Neural progenitor cell (in vitro differentiated cells): ENCODE results near the gene NEGR1.

Source experiments
- CTCF ChIP-seq: fragments of 200-600 bp; sonication (generic); IDR thresholded peaks from 2 replicates; pipeline ENCODE4 v1.5.1; 2017; ENCODE audit warnings: antibody characterized with exemption, mild to moderate bottlenecking
- EZH2phosphoT487 ChIP-seq: fragments of 200-600 bp; sonication (generic); IDR thresholded peaks from 2 replicates; pipeline ENCODE4 v1.6.1; 2017; ENCODE audit warnings: antibody characterized with exemption

GRCh38 chr1:71753746-71754145, 528.6 kb downstream of the NEGR1 start:
- TF ChIP-seq CTCF, result no peak
- no peak for TF ChIP-seq EZH2phosphoT487
